ENCODE data around the gene C1orf167.

DNA sequence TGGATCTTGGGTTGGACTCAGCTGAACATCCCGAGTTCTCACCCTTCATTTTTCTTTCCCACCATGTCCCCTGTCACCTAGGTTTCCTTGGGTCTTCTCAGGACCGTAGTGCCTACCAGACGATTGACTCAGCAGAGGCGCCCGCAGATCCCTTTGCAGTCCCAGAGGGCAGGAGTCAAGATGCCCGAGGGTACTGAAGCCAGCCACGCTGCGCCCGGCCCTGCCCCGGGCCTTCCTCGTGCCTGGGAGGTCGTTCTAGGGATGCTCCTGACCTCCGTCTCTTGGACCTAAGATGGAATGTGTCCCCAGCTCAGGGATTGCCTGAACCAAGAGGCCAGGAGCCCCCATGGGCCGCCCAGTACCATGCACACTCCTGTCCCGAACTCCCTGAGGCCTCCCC is 12.0 kb upstream of the C1orf167 start:
- TF ChIP-seq POLR2A (IDR thresholded peaks at IDR 0.05) = no peak
- TF ChIP-seq, protein P1, sequence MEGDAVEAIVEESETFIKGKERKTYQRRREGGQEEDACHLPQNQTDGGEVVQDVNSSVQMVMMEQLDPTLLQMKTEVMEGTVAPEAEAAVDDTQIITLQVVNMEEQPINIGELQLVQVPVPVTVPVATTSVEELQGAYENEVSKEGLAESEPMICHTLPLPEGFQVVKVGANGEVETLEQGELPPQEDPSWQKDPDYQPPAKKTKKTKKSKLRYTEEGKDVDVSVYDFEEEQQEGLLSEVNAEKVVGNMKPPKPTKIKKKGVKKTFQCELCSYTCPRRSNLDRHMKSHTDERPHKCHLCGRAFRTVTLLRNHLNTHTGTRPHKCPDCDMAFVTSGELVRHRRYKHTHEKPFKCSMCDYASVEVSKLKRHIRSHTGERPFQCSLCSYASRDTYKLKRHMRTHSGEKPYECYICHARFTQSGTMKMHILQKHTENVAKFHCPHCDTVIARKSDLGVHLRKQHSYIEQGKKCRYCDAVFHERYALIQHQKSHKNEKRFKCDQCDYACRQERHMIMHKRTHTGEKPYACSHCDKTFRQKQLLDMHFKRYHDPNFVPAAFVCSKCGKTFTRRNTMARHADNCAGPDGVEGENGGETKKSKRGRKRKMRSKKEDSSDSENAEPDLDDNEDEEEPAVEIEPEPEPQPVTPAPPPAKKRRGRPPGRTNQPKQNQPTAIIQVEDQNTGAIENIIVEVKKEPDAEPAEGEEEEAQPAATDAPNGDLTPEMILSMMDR (IDR thresholded peaks at IDR 0.05) = no peak
